Measurements from ENCODE around the gene ZNF586. TPM values are rescaled to one million over a fixed set of nuclear protein-coding genes. Genes with fewer than 3 reads are reported as not detected.

The ZNF586 gene
- polyA plus RNA-seq, 1 donor: 13.6 TPM

GRCh38 chr19:57825511-57825910 is 56.0 kb downstream of the ZNF586 start:
- DNase-seq: no peak

GRCh38 chr19:57829316-57829715 is 59.8 kb downstream of the ZNF586 start:
- no peak for DNase-seq

DNA sequence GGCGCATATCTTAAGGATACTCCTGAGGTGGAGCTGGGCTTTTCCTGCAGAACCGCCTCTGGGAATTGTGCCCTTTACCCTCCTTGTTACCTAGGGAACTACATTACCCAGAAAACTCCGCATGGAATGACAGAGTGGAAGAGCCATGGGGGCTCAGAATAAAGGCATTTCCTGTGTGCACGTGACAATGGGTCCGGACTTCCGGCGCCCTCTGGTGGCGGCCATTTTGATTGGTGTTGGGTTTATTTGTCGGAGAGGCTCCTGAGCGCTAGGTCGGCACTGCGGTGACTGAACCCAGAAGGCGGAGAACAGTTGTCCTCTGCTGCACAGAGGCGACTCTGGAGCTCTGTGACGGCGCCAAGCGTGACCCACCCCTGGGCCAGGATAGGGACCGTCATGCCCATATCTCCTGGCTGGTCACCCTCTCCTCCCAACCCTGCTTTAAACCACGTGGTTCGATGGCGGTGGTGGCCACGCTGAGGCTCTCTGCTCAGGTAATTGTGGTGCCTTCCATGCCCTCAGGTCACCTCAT is 60.7 kb downstream of the ZNF586 start, which contains the start of gene ZNF587B:
Gene ZNF587B (plus strand): TSS at position 229 of the 532 bp plus-strand sequence. CDS start 230 bp downstream, at position 459.
- peak; percentile 28 for DNase-seq

Other genes starting within 250 kb of the ZNF586 start
- gene ZNF549, start 242.3 kb upstream of the ZNF586 start, polyA plus RNA-seq (ENCODE audit: insufficient read length): 7.2 TPM
- 12.8 TPM for gene ZNF550, start 209.8 kb upstream of the ZNF586 start, polyA plus RNA-seq (ENCODE audit: insufficient read length)
- gene ZNF416, start 190.8 kb upstream of the ZNF586 start, polyA plus RNA-seq (ENCODE audit: insufficient read length): 5.2 TPM
- 4.6 TPM for gene ZIK1, start 185.5 kb upstream of the ZNF586 start, polyA plus RNA-seq (ENCODE audit: insufficient read length)
- gene ZNF530, start 169.8 kb upstream of the ZNF586 start, polyA plus RNA-seq (ENCODE audit: insufficient read length): 3.3 TPM
- 11.5 TPM for gene ZNF134, start 155.4 kb upstream of the ZNF586 start, polyA plus RNA-seq (ENCODE audit: insufficient read length)
- 16.3 TPM for gene ZNF211, start 136.5 kb upstream of the ZNF586 start, polyA plus RNA-seq (ENCODE audit: insufficient read length)
- not detected for gene ZSCAN4, start 100.7 kb upstream of the ZNF586 start, polyA plus RNA-seq (ENCODE audit: insufficient read length)
- 5.5 TPM for gene ZNF551, start 87.7 kb upstream of the ZNF586 start, polyA plus RNA-seq (ENCODE audit: insufficient read length)
- gene ZNF154, start 60.5 kb upstream of the ZNF586 start, polyA plus RNA-seq (ENCODE audit: insufficient read length): 8.3 TPM
- gene ZNF671, start 42.1 kb upstream of the ZNF586 start, polyA plus RNA-seq (ENCODE audit: insufficient read length): 6.7 TPM
- gene ZNF776, start 22.9 kb upstream of the ZNF586 start, polyA plus RNA-seq (ENCODE audit: insufficient read length): 13.7 TPM
- 7.1 TPM for gene ZNF552, start 45.2 kb downstream of the ZNF586 start, polyA plus RNA-seq (ENCODE audit: insufficient read length)
- 4.2 TPM for gene ZNF587B, start 60.6 kb downstream of the ZNF586 start, polyA plus RNA-seq (ENCODE audit: insufficient read length)
- 16.1 TPM for gene ZNF587, start 80.2 kb downstream of the ZNF586 start, polyA plus RNA-seq (ENCODE audit: insufficient read length)
- 25.0 TPM for gene ZNF814, start 119.4 kb downstream of the ZNF586 start, polyA plus RNA-seq (ENCODE audit: insufficient read length)
- gene ZNF417, start 146.9 kb downstream of the ZNF586 start, polyA plus RNA-seq (ENCODE audit: insufficient read length): 14.7 TPM
- gene ZNF418, start 165.7 kb downstream of the ZNF586 start, polyA plus RNA-seq (ENCODE audit: insufficient read length): 10.2 TPM
- 5.4 TPM for gene ZNF256, start 178.0 kb downstream of the ZNF586 start, polyA plus RNA-seq (ENCODE audit: insufficient read length)
- gene C19orf18, start 204.9 kb downstream of the ZNF586 start, polyA plus RNA-seq (ENCODE audit: insufficient read length): 0.79 TPM
- gene ZNF606, start 233.1 kb downstream of the ZNF586 start, polyA plus RNA-seq (ENCODE audit: insufficient read length): 10.8 TPM

Data from hindlimb muscle (tissue), 1 donor.